Hepatocyte (in vitro differentiated cells): ENCODE data around the gene SESN1.

Experiments
- CTCF ChIP-seq: fragments of 200-600 bp; sonication (generic); IDR thresholded peaks from 2 replicates; pipeline ENCODE4 v1.5.1; 2016; ENCODE audit warnings: antibody characterized with exemption, mild to moderate bottlenecking; ENCODE audit not compliant: poor library complexity
- EZH2 ChIP-seq: fragments of 200-600 bp; sonication (generic); IDR thresholded peaks from 2 replicates; pipeline ENCODE4 v1.6.1; 2016; ENCODE audit warnings: antibody characterized with exemption, mild to moderate bottlenecking, borderline replicate concordance
- EZH2phosphoT487 ChIP-seq: fragments of 200-600 bp; sonication (generic); IDR thresholded peaks from one replicate; pipeline ENCODE4 v1.6.1; 2018; ENCODE audit warnings: antibody characterized with exemption, mild to moderate bottlenecking, low read depth, moderate library complexity; ENCODE audit not compliant: unreplicated experiment, severe bottlenecking

DNA sequence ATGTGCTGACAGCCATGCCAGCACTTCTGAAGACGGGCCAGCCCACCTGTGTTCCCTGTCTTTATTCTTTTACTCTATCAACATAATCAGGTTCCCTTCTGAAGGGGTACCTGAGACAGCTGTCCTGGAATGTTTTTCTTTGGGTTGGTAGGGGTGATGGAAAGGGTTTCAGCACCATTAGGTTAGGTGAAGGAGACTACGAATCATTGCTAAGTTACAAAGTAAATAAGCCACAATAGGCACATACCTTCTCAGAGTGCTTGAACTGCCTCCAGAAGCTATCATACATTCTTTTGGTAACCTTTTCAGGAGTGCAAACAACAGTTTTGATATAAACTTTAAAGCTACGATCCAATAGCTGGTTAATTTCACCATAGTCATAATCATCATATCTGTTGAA, 106.3 kb downstream of the SESN1 start:
- TF ChIP-seq CTCF: no peak
- TF ChIP-seq EZH2: no peak
- TF ChIP-seq EZH2phosphoT487: no peak
